Measurements from ENCODE around the gene N4BP2. TPM values are rescaled to one million over a fixed set of nuclear protein-coding genes. Genes with fewer than 3 reads are reported as not detected.

Gene N4BP2
- total RNA-seq, 1 experiment from 2014 or later = 7.8 TPM

DNA sequence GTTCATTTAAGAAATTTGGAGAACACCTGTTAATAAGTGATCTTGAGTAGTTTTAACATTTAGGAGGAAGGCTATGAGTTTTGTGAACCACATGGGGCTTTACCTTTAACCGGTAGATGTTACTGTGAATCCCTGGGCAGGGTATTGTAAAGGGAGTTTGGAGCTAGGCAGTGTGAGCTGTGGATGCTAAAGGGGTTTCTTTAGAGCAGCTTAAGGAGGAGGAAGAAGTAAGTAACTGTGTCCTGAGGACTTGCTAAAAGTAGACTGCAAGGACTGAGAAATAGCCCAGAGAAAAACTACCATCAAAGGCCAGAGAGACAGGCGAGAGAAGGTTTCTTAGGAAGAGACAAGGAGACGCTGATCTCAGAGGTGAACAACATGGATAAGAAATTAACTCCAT is 145.8 kb downstream of the N4BP2 start:
- CTCF ChIA-PET = no interaction called here
- Histone ChIP-seq H3K9me3 (ENCODE audit: insufficient read depth, low read depth) (no peaks in the 10 kb centered on the region), H3F3A (ENCODE audit: insufficient read depth, low read depth) (no peaks in the 10 kb centered on the region), H3K9me2 (ENCODE audit: insufficient read depth) (no peaks in the 10 kb centered on the region), H3K4me2 (no peak overlapping the region), H3K4me1 (replicated peaks; ENCODE audit: insufficient read depth) (peaks cover 8% of the 10 kb centered on the region; the same call in 1 of the 2 replicates), H2AFZ (no peak overlapping the region), H4K20me1 (ENCODE audit: insufficient read depth) (no peaks in the 10 kb centered on the region), H3K79me2 (ENCODE audit: low read depth) (no peaks in the 10 kb centered on the region), H3K4me3 (no peak overlapping the region), H3K27me3 (ENCODE audit: insufficient read depth, low read depth) (no peaks in the 10 kb centered on the region), H3K27ac (no peak overlapping the region), H3K36me3 (ENCODE audit: low read depth) (no peaks in the 10 kb centered on the region)
- intact Hi-C loops (cut with micrococcal nuclease; ENCODE audit: unreplicated experiment) = no loop called here
- BruUV-seq (replicated peaks) = no TSS peak
- no peak for DNase-seq
- POLR2A ChIA-PET (ENCODE audit: unreplicated experiment) = no interaction called here
- TF ChIP-seq EZH2 (IDR thresholded peaks at IDR 0.05; ENCODE audit: low read depth) = no peak
- no peak for TF ChIP-seq CTCF (conservative IDR thresholded peaks at IDR 0.05)

GRCh38 chr4:40204507-40205258 is 148.0 kb downstream of the N4BP2 start:
- Histone ChIP-seq H3K4me3 (no peak overlapping the region), H3K4me2 (no peak overlapping the region), H3K9me2 (ENCODE audit: insufficient read depth) (no peaks in the 10 kb centered on the region), H2AFZ (0 out of 2 replicates have a peak overlapping the region, but pooled peaks have one; percentile 6), H3K27ac (no peak overlapping the region), H3K9me3 (ENCODE audit: insufficient read depth, low read depth) (no peaks in the 10 kb centered on the region), H3K36me3 (ENCODE audit: low read depth) (no peaks in the 10 kb centered on the region), H4K20me1 (ENCODE audit: insufficient read depth) (no peaks in the 10 kb centered on the region), H3F3A (ENCODE audit: insufficient read depth, low read depth) (no peaks in the 10 kb centered on the region), H3K4me1 (replicated peaks; ENCODE audit: insufficient read depth) (peaks cover 8% of the 10 kb centered on the region; the same call in 1 of the 2 replicates), H3K79me2 (ENCODE audit: low read depth) (no peaks in the 10 kb centered on the region), H3K27me3 (ENCODE audit: insufficient read depth, low read depth) (no peaks in the 10 kb centered on the region)
- DNase-seq = no peak
- TF ChIP-seq EZH2 (IDR thresholded peaks at IDR 0.05; ENCODE audit: low read depth) = no peak
- TF ChIP-seq CTCF (conservative IDR thresholded peaks at IDR 0.05) = no peak
- ChIA-PET POLR2A (ENCODE audit: unreplicated experiment) (interaction anchor here (0.5 kb wide), 1 partner anchor 10 kb away, joined by 5 read pairs; no protein-coding TSS in a partner anchor), CTCF (no interaction called here)
- intact Hi-C loops (cut with micrococcal nuclease; ENCODE audit: unreplicated experiment) = no loop called here
- no TSS peak for BruUV-seq (replicated peaks)

DNA sequence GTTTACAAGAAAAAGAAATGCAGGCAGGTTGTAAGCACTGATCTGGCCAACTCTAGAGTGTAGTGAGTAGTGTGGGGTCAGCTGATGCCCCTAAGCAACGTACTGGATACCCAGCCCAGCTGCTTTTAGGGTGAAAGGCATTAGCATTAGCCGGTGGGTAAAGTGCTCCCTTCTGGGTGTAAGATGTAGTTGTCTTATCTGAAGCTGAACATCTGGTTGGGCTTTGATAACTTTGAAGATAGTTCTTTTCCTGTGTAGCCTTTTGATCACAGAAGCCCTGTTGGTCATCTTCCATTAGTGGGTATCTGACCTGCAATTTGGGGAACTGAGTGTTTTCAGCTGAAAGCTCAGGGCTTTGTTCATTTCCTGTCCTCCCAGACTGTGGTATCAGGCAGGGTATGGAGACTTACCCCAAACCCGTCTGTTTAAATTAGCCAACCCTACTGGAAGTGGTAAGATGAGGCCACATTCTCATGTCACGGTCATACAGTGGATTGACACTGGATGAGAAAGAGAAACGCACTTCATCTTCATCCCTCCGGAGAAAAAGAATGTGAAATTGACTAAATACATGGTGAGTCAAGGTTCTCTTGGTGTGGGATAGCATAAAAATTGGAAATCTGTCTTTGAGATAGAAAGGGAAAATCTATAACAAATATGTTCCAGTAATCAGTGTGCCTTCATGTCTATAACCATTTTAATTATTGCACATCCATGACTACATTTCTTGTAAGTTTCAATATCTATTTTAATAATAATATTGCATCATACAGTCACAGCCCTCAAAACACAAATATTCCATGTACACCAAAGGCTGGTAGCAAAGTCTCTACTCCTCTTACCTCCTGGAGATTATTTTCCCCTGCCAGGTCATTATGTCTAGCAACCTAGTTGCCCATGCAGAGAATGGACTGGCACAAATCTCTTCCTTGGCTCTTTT is 148.9 kb downstream of the N4BP2 start:
- Histone ChIP-seq H3K9me2 (ENCODE audit: insufficient read depth) (no peaks in the 10 kb centered on the region), H3K9me3 (ENCODE audit: insufficient read depth, low read depth) (no peaks in the 10 kb centered on the region), H3K79me2 (ENCODE audit: low read depth) (no peaks in the 10 kb centered on the region), H3K4me2 (no peak overlapping the region), H3K27ac (no peak overlapping the region), H3K4me3 (no peak overlapping the region), H4K20me1 (ENCODE audit: insufficient read depth) (no peaks in the 10 kb centered on the region), H2AFZ (no peak overlapping the region), H3F3A (ENCODE audit: insufficient read depth, low read depth) (no peaks in the 10 kb centered on the region), H3K36me3 (ENCODE audit: low read depth) (no peaks in the 10 kb centered on the region), H3K27me3 (ENCODE audit: insufficient read depth, low read depth) (no peaks in the 10 kb centered on the region), H3K4me1 (replicated peaks; ENCODE audit: insufficient read depth) (peaks cover 8% of the 10 kb centered on the region; the same call in 1 of the 2 replicates)
- POLR2A ChIA-PET (ENCODE audit: unreplicated experiment) = interaction anchor here (0.5 kb wide), 1 partner anchor 11 kb away, joined by 5 read pairs; no protein-coding TSS in a partner anchor
- TF ChIP-seq CTCF (conservative IDR thresholded peaks at IDR 0.05) (no peak), EZH2 (IDR thresholded peaks at IDR 0.05; ENCODE audit: low read depth) (no peak)
- DNase-seq = no peak
- CTCF ChIA-PET = interaction anchor here (0.5 kb wide), 1 partner anchor 148 kb away, joined by 3 read pairs; no protein-coding TSS in a partner anchor
- BruUV-seq (replicated peaks) = no TSS peak
- intact Hi-C loops (cut with micrococcal nuclease; ENCODE audit: unreplicated experiment) = no loop called here
